GM23248 (cell line): ENCODE measurements around the gene AGTR1.

ENCODE experiments used
- EZH2 ChIP-seq: fragments of 200-600 bp; sonication (generic); IDR thresholded peaks from 2 replicates; pipeline ENCODE4 v1.6.1; 2018; ENCODE audit warnings: antibody characterized with exemption, mild to moderate bottlenecking; ENCODE audit not compliant: insufficient read depth, poor library complexity, severe bottlenecking
- EZH2phosphoT487 ChIP-seq: fragments of 200-600 bp; sonication (generic); IDR thresholded peaks from 2 replicates; pipeline ENCODE4 v1.6.1; 2018; ENCODE audit warnings: antibody characterized with exemption, moderate library complexity, mild to moderate bottlenecking, low read depth; ENCODE audit not compliant: insufficient read depth

- TF ChIP-seq EZH2phosphoT487: no peak
- TF ChIP-seq EZH2: no peak
Measured at GRCh38 chr3:148694116-148694515, 3.6 kb upstream of the AGTR1 start.
